Measurements from ENCODE around the gene STAT2. TPM values are rescaled to one million over a fixed set of nuclear protein-coding genes. Genes with fewer than 3 reads are reported as not detected.

Gene STAT2
- total RNA-seq, 6 donors from 2014 or later, result 96.1 to 553 (median 178) TPM

DNA sequence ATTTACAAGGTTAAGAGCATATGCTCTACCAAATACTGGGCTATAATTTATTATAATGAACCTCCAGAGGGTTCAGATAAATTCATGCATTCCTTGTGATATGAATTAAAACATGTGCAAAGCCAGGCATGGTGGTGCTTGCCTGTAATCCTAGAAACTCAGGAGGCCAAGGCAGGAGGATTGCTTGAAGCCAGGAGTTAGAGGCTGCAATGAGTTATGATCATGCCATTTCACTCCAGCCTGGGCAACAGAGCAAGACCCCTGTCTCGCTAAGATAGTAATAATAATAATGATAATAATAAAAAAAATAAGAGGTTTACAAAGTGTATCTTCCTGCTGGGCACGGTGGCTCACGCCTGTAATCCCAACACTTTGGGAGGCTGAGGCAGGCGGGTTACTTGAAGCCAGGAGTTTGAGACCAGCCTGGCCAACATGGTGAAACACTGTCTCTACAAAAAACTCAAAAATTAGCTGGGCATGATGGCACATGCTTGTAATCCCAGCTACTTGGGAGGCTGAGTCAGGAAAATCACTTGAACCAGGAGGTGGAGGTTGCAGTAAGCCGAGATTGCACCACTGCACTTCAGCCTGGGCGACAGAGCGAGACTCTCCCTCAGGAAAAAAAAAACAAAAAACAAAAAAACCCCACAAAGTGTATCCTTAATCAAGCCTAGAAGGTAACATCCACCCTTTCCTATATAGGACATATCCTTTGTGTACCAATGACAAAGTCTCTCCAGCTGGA, 52.5 kb downstream of the STAT2 start:
- H3K27ac ChIP-seq, result no peak overlapping the region
- TF ChIP-seq EP300 (IDR thresholded peaks at IDR 0.05) (no peak), POLR2AphosphoS5 (IDR thresholded peaks at IDR 0.05) (no peak), POLR2A (IDR thresholded peaks at IDR 0.05) (no peak)
- TF ChIP-seq, protein P1, sequence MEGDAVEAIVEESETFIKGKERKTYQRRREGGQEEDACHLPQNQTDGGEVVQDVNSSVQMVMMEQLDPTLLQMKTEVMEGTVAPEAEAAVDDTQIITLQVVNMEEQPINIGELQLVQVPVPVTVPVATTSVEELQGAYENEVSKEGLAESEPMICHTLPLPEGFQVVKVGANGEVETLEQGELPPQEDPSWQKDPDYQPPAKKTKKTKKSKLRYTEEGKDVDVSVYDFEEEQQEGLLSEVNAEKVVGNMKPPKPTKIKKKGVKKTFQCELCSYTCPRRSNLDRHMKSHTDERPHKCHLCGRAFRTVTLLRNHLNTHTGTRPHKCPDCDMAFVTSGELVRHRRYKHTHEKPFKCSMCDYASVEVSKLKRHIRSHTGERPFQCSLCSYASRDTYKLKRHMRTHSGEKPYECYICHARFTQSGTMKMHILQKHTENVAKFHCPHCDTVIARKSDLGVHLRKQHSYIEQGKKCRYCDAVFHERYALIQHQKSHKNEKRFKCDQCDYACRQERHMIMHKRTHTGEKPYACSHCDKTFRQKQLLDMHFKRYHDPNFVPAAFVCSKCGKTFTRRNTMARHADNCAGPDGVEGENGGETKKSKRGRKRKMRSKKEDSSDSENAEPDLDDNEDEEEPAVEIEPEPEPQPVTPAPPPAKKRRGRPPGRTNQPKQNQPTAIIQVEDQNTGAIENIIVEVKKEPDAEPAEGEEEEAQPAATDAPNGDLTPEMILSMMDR (IDR thresholded peaks at IDR 0.05), result no peak
- no peak for DNase-seq
- H3K4me3 ChIP-seq, result no peak overlapping the region
- no peaks in the 10 kb centered on the region for H3K4me1 ChIP-seq
- H3K27me3 ChIP-seq, result no peaks in the 10 kb centered on the region
- ATAC-seq (ENCODE audit: low FRiP score in 2 of 2), result no peak
- 97% methylated on average over 7 of the region's 7 CpGs for WGBS, 2 donors
- H3K9me3 ChIP-seq, result no peaks in the 10 kb centered on the region
- peaks cover 0 to 49% (median 21%) of the 10 kb centered on the region in 4 donors for H3K36me3 ChIP-seq

DNA sequence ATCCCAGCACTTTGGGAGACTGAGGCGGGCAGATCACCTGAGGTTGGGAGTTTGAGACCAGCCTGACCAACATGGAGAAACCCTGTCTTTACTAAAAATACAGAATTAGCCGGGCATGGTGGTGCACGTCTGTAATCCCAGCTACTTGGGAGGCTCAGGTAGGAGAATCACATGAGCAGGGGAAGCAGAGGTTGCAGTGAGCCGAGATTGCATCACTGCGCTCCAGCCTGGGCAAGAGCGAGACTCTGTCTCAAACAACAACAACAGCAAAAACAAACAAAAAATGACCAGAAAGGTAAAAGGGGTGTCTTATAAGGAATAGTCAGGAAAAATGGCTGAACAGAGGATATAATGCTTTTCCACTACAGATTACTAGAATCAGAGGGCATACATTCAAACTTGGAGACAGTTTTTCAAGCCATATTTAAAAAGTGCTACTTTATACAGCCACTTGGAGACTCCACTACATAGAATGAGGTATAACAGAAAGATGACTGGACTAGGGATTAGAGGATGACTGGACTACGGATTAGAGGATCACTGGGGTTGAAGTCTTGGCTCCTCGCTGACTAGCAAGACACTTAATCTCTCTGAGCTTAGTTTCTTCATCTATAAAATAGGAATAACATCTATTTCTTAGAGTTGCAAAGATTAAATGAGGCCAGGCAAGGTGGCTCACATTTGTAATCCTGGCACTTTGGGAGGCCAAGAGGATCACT, 54.9 kb downstream of the STAT2 start:
- H3K36me3 ChIP-seq, result peaks cover 0 to 32% (median 16%) of the 10 kb centered on the region in 4 donors
- H3K4me3 ChIP-seq, result no peak overlapping the region
- DNase-seq (no peak), ATAC-seq (ENCODE audit: low FRiP score in 2 of 2) (no peak)
- H3K9me3 ChIP-seq, result no peaks in the 10 kb centered on the region
- TF ChIP-seq POLR2A (IDR thresholded peaks at IDR 0.05), result no peak
- TF ChIP-seq, protein P1 (IDR thresholded peaks at IDR 0.05), result no peak
- TF ChIP-seq POLR2AphosphoS5 (IDR thresholded peaks at IDR 0.05), result no peak
- no peak for TF ChIP-seq EP300 (IDR thresholded peaks at IDR 0.05)
- H3K27ac ChIP-seq, result no peak overlapping the region
- 91 to 97% methylated on average over 8 of the region's 8 CpGs for WGBS, 2 donors
- peaks cover 7 to 19% (median 9%) of the 10 kb centered on the region in 4 donors for H3K4me1 ChIP-seq
- no peaks in the 10 kb centered on the region for H3K27me3 ChIP-seq

DNA sequence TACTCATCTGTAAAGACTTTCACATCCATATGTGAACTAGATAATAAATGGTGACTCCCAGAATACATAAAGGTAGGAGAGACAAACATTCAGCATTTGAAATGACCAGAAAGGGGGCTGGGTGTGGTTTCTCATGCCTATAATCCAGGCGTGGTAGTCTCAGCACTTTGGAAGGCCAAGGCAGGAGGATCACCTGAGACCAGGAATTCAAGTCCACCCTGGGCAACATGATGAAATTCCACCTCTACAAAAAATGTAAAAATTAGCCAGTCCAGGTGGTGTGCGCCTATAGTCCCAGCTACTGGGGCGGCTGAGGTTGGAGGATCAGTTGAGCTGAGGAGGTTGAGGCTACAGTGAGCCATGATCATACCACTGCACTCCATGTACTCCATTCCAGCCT, 55.6 kb downstream of the STAT2 start:
- no peak overlapping the region for H3K4me3 ChIP-seq
- H3K27ac ChIP-seq, result no peak overlapping the region
- TF ChIP-seq EP300 (IDR thresholded peaks at IDR 0.05), result no peak
- TF ChIP-seq POLR2AphosphoS5 (IDR thresholded peaks at IDR 0.05), result no peak
- no peak for TF ChIP-seq POLR2A (IDR thresholded peaks at IDR 0.05)
- TF ChIP-seq, protein P1 (IDR thresholded peaks at IDR 0.05), result no peak
- WGBS, 2 donors, result 93 to 94% methylated on average over 3 of the region's 3 CpGs
- DNase-seq (no peak), ATAC-seq (ENCODE audit: low FRiP score in 2 of 2) (no peak)
- H3K27me3 ChIP-seq, result no peaks in the 10 kb centered on the region
- no peaks in the 10 kb centered on the region for H3K9me3 ChIP-seq
- H3K36me3 ChIP-seq, result peaks cover 0 to 25% (median 11%) of the 10 kb centered on the region in 4 donors
- H3K4me1 ChIP-seq, result peaks cover 8 to 22% (median 10%) of the 10 kb centered on the region in 4 donors

DNA sequence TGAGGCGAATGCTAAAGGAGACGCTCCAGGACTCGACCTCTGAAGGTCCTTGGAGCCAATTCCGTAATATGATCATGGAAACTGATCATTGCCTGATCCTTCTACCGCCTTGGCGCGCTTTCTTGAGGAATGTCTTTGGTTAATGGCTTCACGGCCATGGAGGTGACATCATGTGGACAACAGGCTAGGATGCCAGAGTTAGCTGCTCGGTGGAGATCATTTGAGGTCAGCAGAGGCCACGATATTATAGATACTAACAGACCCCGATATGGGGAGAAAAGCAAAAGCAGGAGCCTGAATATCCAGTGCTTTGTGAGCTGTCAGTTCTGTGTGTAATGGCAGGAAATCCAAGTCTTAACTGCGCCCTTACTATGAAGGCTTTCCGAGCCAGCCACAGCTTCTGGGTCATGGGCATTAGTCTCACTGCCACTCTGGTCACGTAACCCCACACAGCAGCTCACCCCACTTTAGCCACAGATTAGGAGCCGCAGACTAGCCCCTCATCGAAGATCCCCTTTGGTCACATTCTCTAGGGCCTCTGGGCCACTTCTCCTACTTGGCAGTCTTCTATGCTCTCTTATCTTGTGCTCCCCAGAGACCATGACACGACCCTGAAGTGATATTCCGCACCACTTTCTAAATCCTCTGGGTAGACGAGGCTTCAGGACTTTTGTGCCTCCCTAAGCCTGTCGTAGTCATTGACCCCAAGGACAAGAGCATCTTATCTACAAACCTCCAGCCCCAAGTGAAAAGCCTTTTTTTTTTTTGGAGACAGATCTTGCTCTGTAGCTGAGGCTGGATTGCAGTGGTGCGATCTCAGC, 59.1 kb downstream of the STAT2 start:
- Histone ChIP-seq H3K27ac (peak overlapping the region; percentile 93 to 95 (median 94)), H3K4me1 (peaks cover 32 to 51% (median 41%) of the 10 kb centered on the region in 4 donors), H3K36me3 (peaks cover 0 to 17% (median 2%) of the 10 kb centered on the region in 4 donors), H3K4me3 (peak overlapping the region; percentile 36 to 93 (median 74)), H3K27me3 (no peaks in the 10 kb centered on the region), H3K9me3 (no peaks in the 10 kb centered on the region)
- TF ChIP-seq, protein P1 (IDR thresholded peaks at IDR 0.05), result no peak
- TF ChIP-seq POLR2AphosphoS5 (IDR thresholded peaks at IDR 0.05) (no peak), EP300 (IDR thresholded peaks at IDR 0.05) (no peak), POLR2A (IDR thresholded peaks at IDR 0.05) (no peak)
- WGBS, 2 donors, result 38 to 48% methylated on average over 21 of the region's 21 CpGs
- DNase-seq (no peak), ATAC-seq (ENCODE audit: low FRiP score in 2 of 2) (peak; percentile 0 to 56)
